ENCODE data around the gene PSMA7. TPM values are rescaled to one million over a fixed set of nuclear protein-coding genes. Genes with fewer than 3 reads are reported as not detected.
A peak's percentile ranks its signal among the peaks of the same experiment; 100 is the strongest.

PSMA7 gene
- total RNA-seq, 4 donors from 2014 or later: 632 to 1,338 (median 1,003) TPM

DNA sequence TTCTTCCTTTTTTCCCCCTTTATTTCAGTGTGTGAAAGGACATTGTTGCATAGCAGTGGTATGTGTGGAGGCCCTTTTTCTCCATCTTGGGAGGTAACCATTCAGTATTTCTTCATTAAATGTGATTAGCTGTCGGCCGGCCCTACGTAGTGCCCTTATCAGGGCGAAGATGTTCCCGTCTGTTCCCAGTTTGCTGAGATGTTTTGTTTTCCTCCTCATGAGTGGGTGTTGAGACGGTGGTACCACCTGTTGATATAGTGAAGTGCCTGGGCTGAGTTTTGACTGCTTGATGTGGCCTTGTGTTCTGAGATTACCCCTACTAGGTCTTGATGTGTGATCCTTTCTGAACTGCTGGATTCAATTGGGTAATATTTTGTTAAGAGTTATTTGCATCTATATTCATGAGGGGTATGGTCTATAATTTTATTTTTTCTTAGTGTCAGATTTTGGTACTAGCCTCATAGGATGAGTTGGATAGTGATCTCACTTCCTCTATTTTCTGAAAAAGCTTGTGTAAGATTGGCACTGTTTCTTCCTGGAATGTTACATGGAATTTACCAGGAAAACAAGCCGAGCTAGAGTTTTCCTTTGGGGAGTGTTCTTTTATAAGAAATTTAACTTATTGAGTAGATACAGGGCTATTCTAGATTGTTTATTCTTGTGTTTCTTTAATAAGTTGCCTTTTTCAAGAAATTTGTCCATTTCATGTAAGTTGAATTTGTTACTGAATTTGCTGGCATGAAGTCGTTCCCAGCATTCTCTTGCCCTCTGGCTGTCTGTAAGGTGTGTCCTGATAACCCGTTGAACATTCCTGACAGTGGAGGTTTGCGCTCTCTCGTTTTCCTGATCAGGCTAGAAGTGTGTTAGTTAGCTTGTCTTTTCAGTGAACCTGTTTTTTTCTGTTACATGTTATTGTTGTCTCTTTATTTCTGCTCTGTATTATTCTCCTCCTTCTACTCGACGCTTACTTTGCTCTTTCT lies 44.0 kb upstream of the PSMA7 start:
- Histone ChIP-seq H3K27me3 (no peaks in the 10 kb centered on the region), H3K27ac (peak overlapping the region in 1 of 4 donors; percentile 21), H3K9me3 (no peaks in the 10 kb centered on the region), H3K36me3 (peaks cover 0 to 20% of the 10 kb centered on the region in 2 donors), H3K4me1 (peaks cover 14 to 15% of the 10 kb centered on the region in 2 donors), H3K4me3 (no peak overlapping the region)
- ATAC-seq: no peak
- no peak for DNase-seq
- in situ Hi-C loops (cut with MboI; ENCODE audit: low sequenced_read_pairs in 4 of 4) (loop anchor here in 1 of 4 donors (25.0 kb wide), 1 partner anchor 200 kb away; the partner anchor contains the start of gene RPS21), intact Hi-C loops (cut with DNase I; ENCODE audit: low total_unique reads) (loop anchor here (10.0 kb wide), 1 partner anchor 198 kb away; the partner anchor contains the start of gene RPS21)
- no peak for TF ChIP-seq POLR2A (IDR thresholded peaks at IDR 0.05)
- TF ChIP-seq, protein P1, sequence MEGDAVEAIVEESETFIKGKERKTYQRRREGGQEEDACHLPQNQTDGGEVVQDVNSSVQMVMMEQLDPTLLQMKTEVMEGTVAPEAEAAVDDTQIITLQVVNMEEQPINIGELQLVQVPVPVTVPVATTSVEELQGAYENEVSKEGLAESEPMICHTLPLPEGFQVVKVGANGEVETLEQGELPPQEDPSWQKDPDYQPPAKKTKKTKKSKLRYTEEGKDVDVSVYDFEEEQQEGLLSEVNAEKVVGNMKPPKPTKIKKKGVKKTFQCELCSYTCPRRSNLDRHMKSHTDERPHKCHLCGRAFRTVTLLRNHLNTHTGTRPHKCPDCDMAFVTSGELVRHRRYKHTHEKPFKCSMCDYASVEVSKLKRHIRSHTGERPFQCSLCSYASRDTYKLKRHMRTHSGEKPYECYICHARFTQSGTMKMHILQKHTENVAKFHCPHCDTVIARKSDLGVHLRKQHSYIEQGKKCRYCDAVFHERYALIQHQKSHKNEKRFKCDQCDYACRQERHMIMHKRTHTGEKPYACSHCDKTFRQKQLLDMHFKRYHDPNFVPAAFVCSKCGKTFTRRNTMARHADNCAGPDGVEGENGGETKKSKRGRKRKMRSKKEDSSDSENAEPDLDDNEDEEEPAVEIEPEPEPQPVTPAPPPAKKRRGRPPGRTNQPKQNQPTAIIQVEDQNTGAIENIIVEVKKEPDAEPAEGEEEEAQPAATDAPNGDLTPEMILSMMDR (IDR thresholded peaks at IDR 0.05 in 4 of 5, conservative IDR thresholded peaks at IDR 0.05 in 1 of 5): no peak

DNA sequence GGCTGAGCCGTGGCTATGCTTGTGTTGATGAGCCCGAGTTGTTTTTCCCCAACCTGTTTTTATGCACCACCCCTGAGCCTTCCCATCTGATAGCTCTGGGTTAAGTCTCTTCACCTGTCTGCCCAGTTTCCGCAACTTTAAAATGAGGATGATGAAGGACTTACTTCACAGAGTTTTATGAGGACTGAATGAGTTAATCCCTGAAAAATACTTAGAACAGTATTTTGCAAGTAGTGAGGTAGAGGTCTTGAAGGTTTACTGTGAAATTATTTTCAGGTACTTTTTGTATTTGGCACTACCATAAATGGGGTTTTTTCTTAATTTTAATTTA lies 42.9 kb upstream of the PSMA7 start:
- TF ChIP-seq, protein P1 (IDR thresholded peaks at IDR 0.05 in 4 of 5, conservative IDR thresholded peaks at IDR 0.05 in 1 of 5): no peak
- TF ChIP-seq POLR2A (IDR thresholded peaks at IDR 0.05): no peak
- H3K27me3 ChIP-seq: no peaks in the 10 kb centered on the region
- H3K4me3 ChIP-seq: no peak overlapping the region
- peaks cover 16 to 20% of the 10 kb centered on the region in 2 donors for H3K4me1 ChIP-seq
- in situ Hi-C loops (cut with MboI; ENCODE audit: low sequenced_read_pairs in 4 of 4) (loop anchor here in 1 of 4 donors (25.0 kb wide), 1 partner anchor 201 kb away; the partner anchor contains the start of gene RPS21), intact Hi-C loops (cut with DNase I; ENCODE audit: low total_unique reads) (loop anchor here (10.0 kb wide), 1 partner anchor 199 kb away; the partner anchor contains the start of gene RPS21)
- H3K36me3 ChIP-seq: peaks cover 0 to 20% of the 10 kb centered on the region in 2 donors
- DNase-seq (no peak), ATAC-seq (no peak)
- no peaks in the 10 kb centered on the region for H3K9me3 ChIP-seq
- H3K27ac ChIP-seq: no peak overlapping the region

DNA sequence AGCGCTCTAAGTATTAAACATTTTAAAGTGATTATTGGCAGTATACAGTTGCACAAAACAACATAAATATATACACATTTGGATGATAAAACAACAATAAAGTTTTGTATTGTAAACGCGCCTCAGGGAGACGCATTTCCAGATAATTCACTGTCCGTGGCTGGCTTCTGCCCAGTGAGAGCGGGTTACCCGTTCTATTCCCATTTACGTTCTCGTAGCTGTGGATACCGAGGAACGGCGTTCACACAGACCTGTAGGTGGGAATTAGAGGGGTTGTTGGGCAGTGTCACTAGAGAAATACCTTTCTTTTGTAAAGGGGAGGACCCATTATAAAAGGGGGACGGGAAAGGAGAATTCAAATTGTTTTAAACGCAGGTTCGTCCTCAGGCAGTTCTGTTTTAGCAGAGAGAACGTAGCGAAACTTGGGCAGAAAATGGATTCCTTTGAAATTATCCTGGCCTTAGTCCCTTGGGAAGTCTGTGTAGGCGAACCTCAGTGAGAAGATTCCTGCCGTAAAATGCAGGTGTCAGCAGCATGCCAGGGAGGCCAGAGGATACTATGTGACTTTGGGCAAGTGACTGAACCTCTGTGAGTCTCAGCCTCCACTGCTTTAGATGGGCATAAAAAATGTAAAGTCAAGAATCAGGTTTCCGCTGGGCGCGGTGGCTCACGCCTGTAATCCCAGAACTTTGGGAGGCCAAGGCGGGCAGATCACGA lies 40.4 kb upstream of the PSMA7 start:
- ATAC-seq (no peak), DNase-seq (no peak)
- no peaks in the 10 kb centered on the region for H3K9me3 ChIP-seq
- TF ChIP-seq, protein P1 (IDR thresholded peaks at IDR 0.05 in 4 of 5, conservative IDR thresholded peaks at IDR 0.05 in 1 of 5): no peak
- no peak for TF ChIP-seq POLR2A (IDR thresholded peaks at IDR 0.05)
- in situ Hi-C loops (cut with MboI; ENCODE audit: low sequenced_read_pairs in 4 of 4): loop anchor here in 1 of 4 donors (25.0 kb wide), 1 partner anchor 204 kb away; the partner anchor contains the start of gene RPS21
- peaks cover 0 to 10% of the 10 kb centered on the region in 2 donors for H3K36me3 ChIP-seq
- H3K4me1 ChIP-seq: peaks cover 16 to 20% of the 10 kb centered on the region in 2 donors
- no peaks in the 10 kb centered on the region for H3K27me3 ChIP-seq
- intact Hi-C loops (cut with DNase I; ENCODE audit: low total_unique reads): loop anchor here (1.0 to 10.0 kb wide), 5 partner anchors 41 to 201 kb away; partner anchors contain the start of genes ADRM1, LSM14B, PSMA7 and RPS21
- H3K4me3 ChIP-seq: peak overlapping the region; percentile 77 to 99 (median 84)
- H3K27ac ChIP-seq: peak overlapping the region; percentile 87 to 97 (median 90)

Measured in gastrocnemius medialis (tissue), 4 donors.